IMR-90 (cell line): ENCODE results near the gene NDUFS2. TPM values are rescaled to one million over a fixed set of nuclear protein-coding genes. Genes with fewer than 3 reads are reported as not detected.

ENCODE experiments used
- ATAC-seq: fragments of 200-7000 bp; cut with Tn5 transposase; 2 replicates; pipeline ENCODE4 v1.9.1; 2020; ENCODE audit warnings: low read depth, mild to moderate bottlenecking, moderate library complexity
- BruUV-seq: library from RNA; stranded (reverse); fragments of 400-500 nt; replicated peaks from 2 replicates; lab custom pipeline; 2021; lab: Mats Ljungman, UMichigan
- CTCF ChIA-PET: fragments of 300-600 bp; formaldehyde crosslinking; extraction: SDS; loops from one replicate; lab custom pipeline; 2021; ENCODE audit warnings: antibody characterized with exemption; lab: Yijun Ruan, JAX
- POLR2A ChIA-PET: fragments of 300-600 bp; sonication (Branson Sonifier 250); formaldehyde crosslinking; loops from one replicate; lab custom pipeline; 2022; ENCODE audit warnings: antibody characterized with exemption; ENCODE audit not compliant: unreplicated experiment; lab: Charles Lee
- DNase-seq: peaks from one replicate; pipeline ENCODE4 v3.0.0; 2013
- H2AFZ ChIP-seq: replicated peaks from 2 replicates; pipeline ENCODE3; 2013; ENCODE audit warnings: low read length, mild to moderate bottlenecking; ENCODE audit not compliant: poor library complexity
- H2AK5ac ChIP-seq: 2 replicates; pipeline ENCODE4 v1.6.1; 2013; ENCODE audit warnings: low read depth, low read length, inconsistent platforms
- H2AK9ac ChIP-seq: replicated peaks from 2 replicates; pipeline ENCODE3; 2013; ENCODE audit warnings: mild to moderate bottlenecking, low read depth, low read length, moderate library complexity; ENCODE audit not compliant: poor library complexity
- H2BK120ac ChIP-seq: 2 replicates; pipeline ENCODE4 v1.6.1; 2013; ENCODE audit warnings: low read depth, low read length, inconsistent platforms
- H2BK15ac ChIP-seq: 3 replicates; pipeline ENCODE4 v1.6.1; 2013; ENCODE audit warnings: low read depth, low read length, inconsistent platforms
- H2BK20ac ChIP-seq: 2 replicates; pipeline ENCODE4 v1.6.1; 2013; ENCODE audit warnings: low read depth, mild to moderate bottlenecking, inconsistent platforms, low read length, moderate library complexity
- H2BK5ac ChIP-seq: 2 replicates; pipeline ENCODE4 v1.6.1; 2013; ENCODE audit warnings: mild to moderate bottlenecking, low read depth, low read length, inconsistent platforms; ENCODE audit not compliant: poor library complexity, severe bottlenecking
- H3K14ac ChIP-seq: replicated peaks from 2 replicates; pipeline ENCODE4 v1.6.1; 2013; ENCODE audit warnings: low read depth, low read length, inconsistent platforms
- H3K18ac ChIP-seq: 2 replicates; pipeline ENCODE4 v1.6.1; 2013; ENCODE audit warnings: low read depth, low read length, control low read depth
- H3K23ac ChIP-seq: 2 replicates; pipeline ENCODE4 v1.6.1; 2013; ENCODE audit warnings: low read depth, low read length, inconsistent platforms
- H3K27ac ChIP-seq: 2 replicates; pipeline ENCODE4 v1.5.1; 2013; ENCODE audit warnings: mild to moderate bottlenecking, control low read depth, low read length; ENCODE audit not compliant: insufficient read depth
- H3K27me3 ChIP-seq: 2 replicates; pipeline ENCODE4 v1.6.1; 2013; ENCODE audit warnings: low read length; ENCODE audit not compliant: control insufficient read depth, insufficient read depth
- H3K36me3 ChIP-seq: 2 replicates; pipeline ENCODE4 v1.6.1; 2013; ENCODE audit warnings: low read length, mixed read lengths; ENCODE audit not compliant: control insufficient read depth, insufficient read depth
- H3K4ac ChIP-seq: 2 replicates; pipeline ENCODE4 v1.6.1; 2013; ENCODE audit warnings: low read depth, low read length, inconsistent platforms
- H3K4me1 ChIP-seq: 2 replicates; pipeline ENCODE4 v1.6.1; 2013; ENCODE audit warnings: low read length, mixed read lengths; ENCODE audit not compliant: control insufficient read depth, insufficient read depth
- H3K4me2 ChIP-seq: 2 replicates; pipeline ENCODE4 v1.6.1; 2013; ENCODE audit warnings: low read depth, mild to moderate bottlenecking, control low read depth, low read length, moderate library complexity
- H3K4me3 ChIP-seq: 2 replicates; pipeline ENCODE4 v1.5.1; 2013; ENCODE audit warnings: low read depth, mild to moderate bottlenecking, control low read depth, low read length, moderate library complexity; ENCODE audit not compliant: insufficient read depth
- H3K56ac ChIP-seq: 2 replicates; pipeline ENCODE4 v1.6.1; 2013; ENCODE audit warnings: low read length, inconsistent platforms; ENCODE audit not compliant: insufficient read depth; ENCODE audit errors: extremely low read depth
- H3K79me1 ChIP-seq, 2 experiments: 2 replicates each; pipeline ENCODE4 v1.6.1; 2013; ENCODE audit warnings: low read length in 2 of 2, inconsistent platforms in 1 of 2, low read depth in 1 of 2
- H3K9ac ChIP-seq: 2 replicates; pipeline ENCODE4 v1.6.1; 2013; ENCODE audit warnings: low read depth, low read length, control low read depth
- H3K9me1 ChIP-seq: 2 replicates; pipeline ENCODE4 v1.6.1; 2013; ENCODE audit warnings: low read length, inconsistent platforms; ENCODE audit not compliant: insufficient read depth
- H3K9me3 ChIP-seq: 2 replicates; pipeline ENCODE4 v1.6.1; 2013; ENCODE audit warnings: low read length; ENCODE audit not compliant: control insufficient read depth, insufficient read depth
- H4K20me1 ChIP-seq: 2 replicates; pipeline ENCODE4 v1.6.1; 2013; ENCODE audit warnings: low read length, inconsistent platforms; ENCODE audit not compliant: insufficient read depth
- H4K5ac ChIP-seq: 2 replicates; pipeline ENCODE4 v1.6.1; 2013; ENCODE audit warnings: mild to moderate bottlenecking, low read depth, low read length, control low read depth
- H4K8ac ChIP-seq, 2 experiments: 2 replicates each; pipeline ENCODE4 v1.6.1; 2013; ENCODE audit warnings: low read depth in 2 of 2, low read length in 2 of 2, control low read depth in 1 of 2, inconsistent platforms in 1 of 2
- H4K91ac ChIP-seq: 2 replicates; pipeline ENCODE4 v1.6.1; 2013; ENCODE audit warnings: low read depth, low read length, inconsistent platforms; ENCODE audit not compliant: insufficient read depth
- FOS ChIP-seq: fragments of 150-350 bp; IDR thresholded peaks from 2 replicates; pipeline ENCODE4 v1.6.1; 2016; ENCODE audit warnings: low read depth, low read length
- NFE2L2 ChIP-seq: fragments of 150-350 bp; IDR thresholded peaks from 2 replicates; pipeline ENCODE4 v1.6.1; 2016; ENCODE audit warnings: low read depth, mild to moderate bottlenecking, low read length
- RFX5 ChIP-seq: IDR thresholded peaks from 2 replicates; pipeline ENCODE4 v1.8.0; 2012; ENCODE audit warnings: low read depth, mild to moderate bottlenecking, low read length, moderate library complexity
- WGBS, 2 experiments: methylation state at CpG; one replicate each; pipeline versions ENCODE4 v1.1.5 to v1.1.7; 2013; ENCODE audit warnings: missing lambda C conversion rate in 2 of 2; ENCODE audit not compliant: insufficient read length in 1 of 2; ENCODE audit errors: extremely low coverage in 2 of 2; 5-methylcytosine and 5-hydroxymethylcytosine counted together
- dilution Hi-C: fragments of 300-500 bp; cut with HindIII; formaldehyde crosslinking; loops from one replicate; pipeline ENCODE4 v1.14.3; 2018; ENCODE audit warnings: low sequenced_read_pairs; ENCODE audit not compliant: unreplicated experiment
- in situ Hi-C: fragments of 300-500 bp; cut with MboI; formaldehyde crosslinking; loops from 3 replicates; pipeline ENCODE4 v1.14.3; 2019; ENCODE audit warnings: low sequenced_read_pairs, inconsistent platforms, mixed read lengths
- intact Hi-C: fragments of 100-400 bp; cut with micrococcal nuclease; formaldehyde crosslinking; loops from 2 replicates; pipeline ENCODE4 v1.10.0; 2022
- polyA plus RNA-seq, 3 experiments: library from polyadenylated mRNA; depleted of rRNA; stranded (reverse); fragments of >200 nt; gene quantifications; 2 replicates each; pipeline ENCODE4 v1.2.3, GENCODE V29; 2012; ENCODE audit warnings: low replicate concordance in 1 of 3
- total RNA-seq: library from RNA; depleted of rRNA; stranded (reverse); fragments of >200 nt; gene quantifications from 2 replicates; pipeline ENCODE4 v1.2.3, GENCODE V29; 2012

The NDUFS2 gene
- total and polyA plus RNA-seq, 2 of the 4 experiments (the other 2 are of a cell fraction): 85.5 to 101 TPM

DNA sequence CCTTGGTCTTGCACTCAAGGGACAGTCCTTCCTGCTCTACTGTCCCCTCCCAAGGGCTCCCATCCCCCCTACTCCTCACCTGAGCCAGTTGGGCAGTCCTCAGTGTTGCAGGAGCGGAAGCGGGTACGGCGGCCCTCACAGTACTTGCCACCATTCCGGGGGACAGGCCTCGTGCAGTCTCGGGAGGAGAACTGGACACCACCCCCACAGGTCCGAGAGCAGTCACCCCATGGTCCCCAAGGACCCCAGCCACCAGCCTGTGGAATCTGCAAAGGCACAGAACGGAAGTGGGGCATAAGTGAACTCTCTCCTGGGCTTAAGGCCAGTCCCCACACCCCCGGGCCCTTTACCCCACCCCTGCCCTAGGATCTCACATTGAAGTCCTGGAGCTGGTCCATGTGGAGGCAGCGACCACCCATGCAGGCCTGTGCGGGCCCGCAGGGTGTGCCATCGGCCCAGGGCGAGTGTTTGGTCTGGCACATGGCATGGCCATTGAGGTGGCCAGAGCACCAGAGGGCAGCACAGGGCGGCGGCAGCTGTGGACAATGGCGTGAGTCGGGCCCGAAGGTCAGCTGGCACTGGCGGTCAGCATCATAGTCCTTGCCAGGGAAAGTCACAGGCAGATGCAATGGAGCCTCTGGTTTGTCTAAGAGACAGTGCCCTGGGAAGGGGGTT is 8.5 kb upstream of the NDUFS2 start:
- Histone ChIP-seq H2AK5ac (no peak overlapping the region), H3K27ac (no peak overlapping the region), H4K20me1 (no peaks in the 10 kb centered on the region), H3K4me3 (no peak overlapping the region), H2BK120ac (no peak overlapping the region), H3K4ac (no peak overlapping the region), H3K4me2 (no peak overlapping the region), H3K23ac (no peak overlapping the region), H3K9ac (no peak overlapping the region), H4K8ac (no peak overlapping the region), H2BK20ac (no peak overlapping the region), H3K9me1 (peaks cover 9% of the 10 kb centered on the region; the same call in 1 of the 2 replicates), H4K91ac (no peak overlapping the region), H3K9me3 (no peaks in the 10 kb centered on the region), H3K36me3 (no peaks in the 10 kb centered on the region), H4K5ac (no peak overlapping the region), H3K56ac (no peak overlapping the region), H3K27me3 (no peaks in the 10 kb centered on the region), H3K14ac (no peak overlapping the region), H2BK5ac (no peak overlapping the region), H3K4me1 (peaks cover 20% of the 10 kb centered on the region), H2AK9ac (no peak overlapping the region), H2AFZ (no peak overlapping the region), H3K18ac (no peak overlapping the region), H2BK15ac (no peak overlapping the region), H3K79me1 (no peaks in the 10 kb centered on the region; a peak in 1 of 4 replicates)
- in situ Hi-C loops (no loop called here), intact Hi-C loops (no loop called here), dilution Hi-C loops (no loop called here)
- DNase-seq (no peak), ATAC-seq (no peak)
- TF ChIP-seq NFE2L2 (no peak), RFX5 (no peak), FOS (no peak)
- 81% methylated on average over 6 of the region's 21 CpGs; no CpG with 5 or more reads in 1 of the 2 experiments for WGBS, 2 experiments
- POLR2A ChIA-PET: no interaction called here
- CTCF ChIA-PET: interaction anchor here (1.2 to 1.6 kb wide), 2 partner anchors 32 to 98 kb away, joined by 4 to 5 read pairs; partner anchors contain the start of gene TOMM40L
- BruUV-seq: no TSS peak
